Right lobe of liver (tissue), 6 donors: ENCODE results near the gene NUP214. TPM values are rescaled to one million over a fixed set of nuclear protein-coding genes. Genes with fewer than 3 reads are reported as not detected.

Experiments used
- ATAC-seq, 4 donors: fragments of 200-7000 bp; cut with Tn5 transposase; one replicate each; pipeline ENCODE4 v1.9.1; 2020; ENCODE audit warnings: mild to moderate bottlenecking in 4 of 4, moderate library complexity in 4 of 4
- DNase-seq, 3 donors: peaks; one replicate each; pipeline ENCODE4 v3.0.0-alpha.2; 2020
- H3K27ac ChIP-seq, 3 donors: fragments of 200-600 bp; one replicate each; pipeline ENCODE4 v1.8.0; 2022
- H3K27me3 ChIP-seq, 2 donors: fragments of 200-600 bp; one replicate each; pipeline ENCODE4 v1.8.0; 2022
- H3K36me3 ChIP-seq, 4 donors: fragments of 200-600 bp; sonication (generic) in 1 of 4; one replicate each; pipeline versions ENCODE4 v1.5.1 to v1.8.0; 2017 to 2022; ENCODE audit warnings: control low read depth in 1 of 4
- H3K4me1 ChIP-seq, 4 donors: fragments of 200-600 bp; sonication (generic) in 1 of 4; one replicate each; pipeline versions ENCODE4 v1.5.1 to v1.8.0; 2017 to 2022; ENCODE audit warnings: control low read depth in 1 of 4
- H3K4me3 ChIP-seq, 3 donors: fragments of 200-600 bp; one replicate each; pipeline ENCODE4 v1.8.0; 2022
- H3K9me3 ChIP-seq, 4 donors: fragments of 200-600 bp; sonication (generic) in 1 of 4; one replicate each; pipeline versions ENCODE4 v1.5.1 to v1.8.0; 2017 to 2022; ENCODE audit warnings: control low read depth in 1 of 4
- POLR2A ChIP-seq: fragments of 450-650 bp; IDR thresholded peaks from one replicate; pipeline ENCODE4 v1.6.1; 2017; ENCODE audit warnings: antibody characterized with exemption, mild to moderate bottlenecking
- WGBS: methylation state at CpG from one replicate; pipeline ENCODE4 v1.1.6; 2018; ENCODE audit warnings: low coverage, low lambda C conversion rate; ENCODE audit not compliant: insufficient coverage; ENCODE audit errors: missing lambda C conversion rate; 5-methylcytosine and 5-hydroxymethylcytosine counted together
- intact Hi-C, 2 donors: fragments of 100-400 bp; cut with DNase I; formaldehyde crosslinking; loops; one replicate each; pipeline versions ENCODE4 v1.11.2 to v1.14.1; 2022
- total RNA-seq, 6 experiments: library from RNA; depleted of rRNA in 2 of 6; stranded (reverse); fragments of >200 nt in 2 of 6; fragmentation: NEBNext Ultra II Directional in 3 of 6; extraction: Animal tissue kit (Norgen Biotek cat#: 25700) in 3 of 6; gene quantifications; one replicate each; pipeline versions ENCODE4 v1.1.0 to v1.2.4, GENCODE V29; 2016 to 2023
- TF ChIP-seq, protein P1 (sequence below), 4 donors: fragments of 200-600 bp in 3 of 4; fragments of 450-650 bp in 1 of 4; IDR thresholded peaks; one replicate each; pipeline versions ENCODE4 v1.5.1 to v1.8.0; 2016 to 2022; ENCODE audit warnings: antibody characterized with exemption in 4 of 4, mild to moderate bottlenecking in 2 of 4
- donor health status: DM: no; HTN: yes; CAD: no.
- donor health status: DM: no; HTN: no; CAD: no.
- donor health status: DM: no; HTN: no; CAD: no.
- donor health status: DM: no; HTN: yes; CAD: no.
- donor health status: DM: no; HTN: yes; CAD: no.

Gene NUP214
- total RNA-seq, 6 experiments from 2014 or later: 22.5 to 31.1 (median 27.5) TPM

DNA sequence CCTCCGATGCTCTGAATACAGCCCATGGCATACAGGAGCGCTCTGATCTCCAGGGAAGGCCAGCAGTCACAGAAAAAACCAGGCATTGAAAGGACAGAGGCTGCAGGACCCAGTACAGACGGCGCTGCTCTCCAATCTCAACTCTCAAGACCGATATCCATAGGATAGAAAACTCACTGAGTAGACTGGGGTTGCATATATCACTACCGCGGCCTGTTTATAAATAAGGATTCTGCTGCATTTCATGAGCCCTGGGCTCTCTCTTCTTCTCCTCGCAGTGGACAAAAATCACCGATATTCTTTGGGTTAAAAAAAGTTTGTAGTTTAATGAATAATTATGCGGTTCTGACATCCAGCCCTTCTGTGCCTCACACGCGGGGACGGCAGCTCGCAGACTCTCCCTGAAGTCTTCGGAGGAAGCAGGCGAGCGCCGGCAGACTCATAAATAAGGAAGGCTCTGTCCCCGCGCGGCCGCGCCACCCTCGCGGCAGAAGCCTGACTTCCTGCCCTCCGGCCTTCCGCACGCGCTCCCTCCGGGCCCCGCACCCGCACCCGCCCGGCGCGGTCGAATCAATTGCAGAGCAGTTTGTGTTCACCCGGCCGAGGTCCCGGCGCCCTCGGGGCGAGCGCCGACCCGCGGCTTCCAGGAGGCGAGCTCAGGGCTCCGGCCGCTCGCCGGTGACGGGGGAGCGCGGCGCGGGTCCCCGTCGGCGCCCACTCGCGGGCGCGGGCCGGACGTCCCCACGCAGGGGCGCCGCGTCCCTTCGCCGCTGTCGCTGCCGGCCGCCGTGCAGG, 150.9 kb downstream of the NUP214 start, which contains the start of gene FAM78A:
Gene FAM78A, minus strand, starts transcription at position 417 of the 795 bp plus-strand sequence. Its CDS starts 331 bp downstream, at position 86.
- 8% methylated on average over 35 of the region's 76 CpGs for WGBS
- H3K4me1 ChIP-seq: no peaks in the 10 kb centered on the region
- peak within 1 kb of the TSS; percentile 51 to 64 (median 52) for H3K4me3 ChIP-seq
- no peaks in the 10 kb centered on the region for H3K9me3 ChIP-seq
- peak in 2 of 3 donors; percentile 76 to 82 for DNase-seq
- H3K27me3 ChIP-seq: no peaks in the 10 kb centered on the region
- peak within 1 kb of the TSS; percentile 27 to 87 (median 74) for H3K27ac ChIP-seq
- no peaks in the 10 kb centered on the region for H3K36me3 ChIP-seq
- intact Hi-C loops: no loop called here
- TF ChIP-seq, protein P1, sequence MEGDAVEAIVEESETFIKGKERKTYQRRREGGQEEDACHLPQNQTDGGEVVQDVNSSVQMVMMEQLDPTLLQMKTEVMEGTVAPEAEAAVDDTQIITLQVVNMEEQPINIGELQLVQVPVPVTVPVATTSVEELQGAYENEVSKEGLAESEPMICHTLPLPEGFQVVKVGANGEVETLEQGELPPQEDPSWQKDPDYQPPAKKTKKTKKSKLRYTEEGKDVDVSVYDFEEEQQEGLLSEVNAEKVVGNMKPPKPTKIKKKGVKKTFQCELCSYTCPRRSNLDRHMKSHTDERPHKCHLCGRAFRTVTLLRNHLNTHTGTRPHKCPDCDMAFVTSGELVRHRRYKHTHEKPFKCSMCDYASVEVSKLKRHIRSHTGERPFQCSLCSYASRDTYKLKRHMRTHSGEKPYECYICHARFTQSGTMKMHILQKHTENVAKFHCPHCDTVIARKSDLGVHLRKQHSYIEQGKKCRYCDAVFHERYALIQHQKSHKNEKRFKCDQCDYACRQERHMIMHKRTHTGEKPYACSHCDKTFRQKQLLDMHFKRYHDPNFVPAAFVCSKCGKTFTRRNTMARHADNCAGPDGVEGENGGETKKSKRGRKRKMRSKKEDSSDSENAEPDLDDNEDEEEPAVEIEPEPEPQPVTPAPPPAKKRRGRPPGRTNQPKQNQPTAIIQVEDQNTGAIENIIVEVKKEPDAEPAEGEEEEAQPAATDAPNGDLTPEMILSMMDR (IDR thresholded peaks at IDR 0.05): no peak
- TF ChIP-seq POLR2A: no peak
- peak; percentile 9 to 22 (median 16) for ATAC-seq

DNA sequence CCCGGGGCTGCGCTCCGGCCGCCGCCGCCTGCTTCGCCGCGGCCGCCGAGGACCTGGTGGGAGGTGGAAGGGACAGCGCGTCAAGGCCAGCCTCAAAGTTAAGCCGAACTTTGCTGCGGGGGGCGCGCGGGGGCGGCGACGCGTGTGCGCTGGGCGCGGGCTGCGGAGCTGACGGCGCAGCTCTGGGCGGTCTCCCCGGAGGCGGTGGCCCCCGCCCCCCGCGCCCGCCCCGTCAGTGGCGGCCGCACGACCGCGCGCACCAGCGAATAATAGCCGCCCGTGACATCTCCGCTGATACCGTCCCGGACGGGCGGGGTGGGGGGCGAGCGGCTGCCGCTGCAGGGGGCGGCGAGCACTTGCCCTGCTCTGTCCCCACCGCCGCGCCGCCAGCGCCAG, 151.5 kb downstream of the NUP214 start:
- no peaks in the 10 kb centered on the region for H3K4me1 ChIP-seq
- H3K36me3 ChIP-seq: no peaks in the 10 kb centered on the region
- no peak for DNase-seq
- H3K4me3 ChIP-seq: peak overlapping the region; percentile 51 to 64 (median 52)
- no peak for TF ChIP-seq POLR2A
- TF ChIP-seq, protein P1 (IDR thresholded peaks at IDR 0.05): no peak
- H3K27ac ChIP-seq: peak overlapping the region in 2 of 3 donors; percentile 72 to 74
- intact Hi-C loops: no loop called here
- WGBS: no CpG with 5 or more reads among the region's 60 CpGs
- H3K27me3 ChIP-seq: no peaks in the 10 kb centered on the region
- ATAC-seq: peak in 1 of 4 donors; percentile 7
- H3K9me3 ChIP-seq: no peaks in the 10 kb centered on the region

DNA sequence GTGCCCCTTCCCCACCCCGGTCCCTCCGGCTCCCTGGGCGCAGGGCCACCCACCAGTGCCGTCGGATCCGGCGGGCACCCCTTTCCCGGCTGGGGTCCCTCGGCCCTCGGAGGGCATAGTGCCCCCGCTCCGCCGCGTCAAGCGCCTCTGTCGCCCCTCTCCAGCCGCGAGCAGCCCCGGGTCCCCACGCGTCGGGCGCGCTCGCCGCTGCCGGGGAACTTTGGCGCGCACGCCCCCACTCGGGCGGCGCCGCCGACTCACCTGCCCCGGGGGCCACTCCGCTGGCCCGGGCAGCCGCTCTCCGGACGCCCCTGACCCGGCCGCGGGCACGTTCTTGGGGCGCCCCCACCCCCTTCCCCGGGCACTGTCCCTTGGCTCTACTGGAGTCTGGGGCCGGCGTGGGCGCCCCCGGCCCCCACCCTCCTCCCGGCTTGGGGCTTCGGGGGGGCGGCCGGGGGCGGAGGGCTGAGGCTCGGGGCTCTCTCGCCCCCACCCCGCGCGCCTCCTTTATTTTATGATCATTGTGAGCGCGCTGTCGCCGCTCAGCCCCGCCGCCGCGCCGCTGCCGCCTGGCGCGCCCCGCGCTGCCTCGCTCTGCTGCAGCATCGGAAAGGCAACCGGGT, 152.0 kb downstream of the NUP214 start:
- TF ChIP-seq, protein P1 (IDR thresholded peaks at IDR 0.05): peak in 1 of 4 donors; percentile 5
- no peak for TF ChIP-seq POLR2A
- 2% methylated on average over 11 of the region's 78 CpGs for WGBS
- Histone ChIP-seq H3K27ac (peak overlapping the region in 2 of 3 donors; percentile 72 to 74), H3K36me3 (no peaks in the 10 kb centered on the region), H3K27me3 (no peaks in the 10 kb centered on the region), H3K4me3 (peak overlapping the region; percentile 51 to 64 (median 52)), H3K4me1 (no peaks in the 10 kb centered on the region), H3K9me3 (no peaks in the 10 kb centered on the region)
- DNase-seq (peak in 1 of 3 donors; percentile 44), ATAC-seq (peak in 1 of 4 donors; percentile 5)
- intact Hi-C loops: no loop called here

DNA sequence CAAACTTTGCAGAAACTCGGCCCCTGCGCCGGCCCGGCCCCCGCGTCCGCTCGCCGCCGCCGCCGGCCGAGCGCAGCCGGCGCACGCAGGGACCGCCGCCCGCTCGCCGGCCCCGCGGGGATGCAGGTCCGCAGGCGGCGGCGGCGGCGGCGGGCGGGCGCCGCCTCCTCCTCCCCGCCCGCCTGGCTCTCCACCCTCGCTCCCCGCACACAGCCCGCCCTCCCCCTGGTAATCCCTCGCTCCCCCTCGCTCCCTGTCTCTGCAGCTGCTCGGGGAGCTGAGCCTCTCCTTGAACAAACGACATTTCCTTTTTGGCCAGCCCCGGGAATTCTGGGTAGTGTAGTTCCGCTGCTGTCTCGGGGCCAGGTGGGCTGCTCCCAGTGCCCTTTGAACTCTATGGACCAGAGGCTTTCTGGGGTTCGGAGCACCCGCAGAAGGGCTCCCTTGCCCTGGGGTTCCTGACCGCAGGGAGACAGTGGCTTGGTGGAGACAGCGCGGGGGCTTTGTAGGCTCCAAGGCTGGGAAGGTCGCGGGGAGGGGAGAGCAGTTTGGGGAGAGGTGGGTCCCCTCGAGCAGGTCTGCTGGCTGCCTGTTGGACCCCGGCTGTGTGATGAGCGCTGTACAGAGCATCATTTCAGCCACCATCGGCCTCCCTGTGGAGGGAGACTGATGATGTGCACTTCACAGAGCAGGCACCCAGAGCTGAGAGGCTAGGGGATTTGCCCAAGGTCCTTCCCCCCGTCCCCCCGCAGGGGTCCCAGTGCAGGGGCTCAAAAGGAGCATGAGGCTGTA, 152.7 kb downstream of the NUP214 start:
- peak; percentile 80 to 81 (median 81) for DNase-seq
- Histone ChIP-seq H3K9me3 (no peaks in the 10 kb centered on the region), H3K36me3 (no peaks in the 10 kb centered on the region), H3K4me3 (peak overlapping the region; percentile 51 to 64 (median 52)), H3K27me3 (no peaks in the 10 kb centered on the region), H3K27ac (peak overlapping the region in 1 of 3 donors; percentile 74), H3K4me1 (no peaks in the 10 kb centered on the region)
- TF ChIP-seq, protein P1 (IDR thresholded peaks at IDR 0.05): no peak
- no peak for TF ChIP-seq POLR2A
- WGBS: 0% methylated on average over 6 of the region's 59 CpGs
- ATAC-seq: peak; percentile 65 to 76 (median 72)
- intact Hi-C loops: no loop called here
